ENCODE results near the gene ZNF660.
A peak's percentile ranks its signal among the peaks of the same experiment; 100 is the strongest.

Gene ZNF660

GRCh38 chr3:44642337-44642736, 57.6 kb downstream of the ZNF660 start:
- no peak for DNase-seq

- no peak for DNase-seq
Measured at GRCh38 chr3:44643024-44643423, 58.3 kb downstream of the ZNF660 start.

GRCh38 chr3:44647771-44648170, 63.0 kb downstream of the ZNF660 start:
- no peak for DNase-seq

GRCh38 chr3:44648564-44649229, 63.9 kb downstream of the ZNF660 start, which contains the start of gene ZNF35:
ZNF35 (plus strand) TSS chr3:44648732; CDS start chr3:44651068, 2,336 bp downstream.
- DNase-seq = peak; percentile 58

All from MV-4-11 (cell line).